ENCODE results near the gene RASL10A.

Gene RASL10A

DNA sequence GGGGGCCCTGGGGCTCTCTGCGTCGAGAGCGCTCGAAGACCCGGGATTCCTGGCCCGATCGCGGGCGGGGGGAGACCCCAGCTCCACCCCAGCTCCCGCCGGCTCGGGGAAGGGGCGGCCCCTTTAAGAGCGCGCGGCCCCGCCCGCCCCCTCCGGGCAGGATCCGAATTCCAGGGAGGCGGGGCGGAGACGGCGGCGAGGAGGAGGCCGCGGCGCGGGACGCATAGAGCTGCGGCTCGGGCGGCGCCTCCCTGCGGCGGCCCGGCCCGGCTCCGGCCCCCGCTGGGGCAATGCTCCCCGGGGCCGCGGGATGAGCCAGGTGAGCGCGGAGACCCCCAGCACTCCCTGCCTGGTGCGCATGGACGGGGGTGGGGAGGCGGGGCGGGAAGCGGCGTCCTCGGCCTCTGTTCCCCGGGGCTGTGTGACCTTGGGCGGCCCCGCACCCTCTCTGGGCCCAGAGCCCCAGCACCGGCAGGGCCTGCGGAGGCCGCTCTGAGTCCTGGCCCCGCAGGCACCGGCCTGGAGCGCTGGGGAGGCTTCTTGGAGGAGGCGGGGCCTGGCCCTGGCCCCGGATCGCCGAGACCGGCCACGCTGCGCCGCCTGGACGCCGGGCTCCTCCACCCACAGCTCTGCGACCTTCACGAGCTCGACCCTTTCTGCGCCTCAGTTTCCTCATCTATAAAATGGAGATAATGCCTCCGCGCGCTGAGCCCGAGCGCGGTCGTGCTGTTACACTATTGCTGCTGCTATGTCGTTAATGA, 8.5 kb downstream of the RASL10A start:
- no peak for DNase-seq (ENCODE audit: low read depth in 2 of 2, low spot score in 1 of 2)

DNA sequence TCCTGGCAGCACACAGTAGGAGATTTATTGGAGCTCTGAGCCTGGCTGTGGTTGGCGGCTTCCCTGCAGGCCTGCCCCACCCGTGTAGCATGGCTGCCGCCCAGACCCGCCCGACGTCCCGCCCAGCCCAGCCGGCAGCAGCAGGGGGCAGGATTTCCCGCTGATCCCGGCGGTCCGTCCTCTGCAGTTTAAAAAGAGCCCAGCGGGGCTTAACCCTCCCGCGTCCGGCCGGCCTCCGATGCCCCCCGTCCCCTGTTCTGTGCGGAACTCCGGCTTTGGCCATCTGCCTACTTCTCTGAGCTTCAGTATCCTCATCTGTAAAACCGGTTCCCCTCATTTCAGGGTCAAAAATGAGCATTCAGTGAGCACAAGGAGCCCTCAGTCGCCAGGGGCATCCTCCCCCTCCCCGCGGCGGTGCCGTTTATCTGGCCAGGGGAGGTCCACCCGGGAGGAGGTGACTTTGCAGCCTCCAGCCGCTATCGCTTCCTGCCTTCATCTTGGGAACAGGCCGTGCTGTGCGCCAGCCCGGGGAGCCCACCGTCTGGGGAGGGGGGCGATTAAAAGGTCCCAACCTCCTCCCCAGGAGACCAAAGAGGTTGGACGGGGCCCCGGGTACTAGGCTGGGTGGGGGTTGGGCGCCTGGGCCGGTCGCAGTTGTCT, 9.2 kb downstream of the RASL10A start, which contains the start of gene GAS2L1:
TSS of gene GAS2L1 (plus strand) at position 476 of the 660 bp plus-strand sequence. CDS start 1,456 bp downstream, outside the sequence.
- no peak for DNase-seq (ENCODE audit: low read depth in 2 of 2, low spot score in 1 of 2)

- DNase-seq (ENCODE audit: low read depth in 2 of 2, low spot score in 1 of 2): no peak
Observed at GRCh38 chr22:29305836-29306174, 9.7 kb downstream of the RASL10A start.

DNA sequence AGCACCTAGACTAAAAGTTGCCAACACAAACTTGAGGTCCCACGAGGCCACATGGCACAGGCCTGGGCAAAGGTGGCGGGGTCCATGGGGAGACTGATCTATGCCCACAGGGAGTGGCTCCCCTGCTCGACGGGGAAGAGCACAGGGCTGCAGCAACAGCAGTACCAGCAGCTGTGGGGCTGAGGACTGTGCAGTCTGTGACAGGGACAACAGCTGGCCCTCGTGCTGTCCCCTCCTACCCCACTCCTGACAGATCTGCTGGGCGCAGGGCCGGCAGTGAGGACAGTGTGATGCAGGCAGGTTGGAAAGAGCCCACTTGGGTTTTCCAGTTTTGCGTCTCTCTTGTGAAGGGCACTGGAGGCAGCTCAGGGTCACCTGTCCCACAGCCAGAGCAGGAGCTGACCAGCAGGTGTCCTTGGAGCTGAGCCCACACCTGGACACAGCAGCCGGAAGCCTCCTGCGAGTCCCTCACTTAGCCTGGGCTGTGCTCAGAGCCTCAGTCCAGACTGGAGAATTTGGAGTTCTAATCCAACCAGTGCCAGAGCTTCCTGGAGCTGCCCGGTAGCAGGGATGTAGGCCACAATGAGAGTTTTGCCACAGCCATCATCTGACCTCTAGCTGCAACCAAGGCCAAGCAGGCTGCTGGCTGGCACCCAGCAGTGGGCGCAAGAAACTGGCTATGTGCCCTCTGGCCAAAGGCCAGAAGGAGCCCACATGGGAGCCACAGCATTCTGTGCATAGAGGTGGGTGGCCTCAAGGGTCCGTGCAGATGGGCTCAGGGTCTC, 12.6 kb downstream of the RASL10A start:
- no peak for DNase-seq (ENCODE audit: low read depth in 2 of 2, low spot score in 1 of 2)

DNA sequence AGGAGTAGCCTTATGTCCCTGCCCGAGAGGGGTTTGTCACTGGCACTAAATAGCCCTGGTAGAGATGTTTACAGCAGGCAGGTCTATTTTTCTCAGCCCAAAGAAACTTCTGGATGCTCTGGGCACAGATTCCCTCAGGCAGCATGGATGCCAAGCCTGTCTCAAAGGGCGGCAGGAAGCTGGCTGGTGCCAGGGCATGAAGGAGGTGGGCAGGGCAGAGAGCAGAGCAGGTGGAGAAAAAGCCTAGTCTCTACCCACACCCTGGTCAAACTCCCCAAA, 13.2 kb downstream of the RASL10A start:
- no peak for DNase-seq (ENCODE audit: low read depth in 2 of 2, low spot score in 1 of 2)

DNA sequence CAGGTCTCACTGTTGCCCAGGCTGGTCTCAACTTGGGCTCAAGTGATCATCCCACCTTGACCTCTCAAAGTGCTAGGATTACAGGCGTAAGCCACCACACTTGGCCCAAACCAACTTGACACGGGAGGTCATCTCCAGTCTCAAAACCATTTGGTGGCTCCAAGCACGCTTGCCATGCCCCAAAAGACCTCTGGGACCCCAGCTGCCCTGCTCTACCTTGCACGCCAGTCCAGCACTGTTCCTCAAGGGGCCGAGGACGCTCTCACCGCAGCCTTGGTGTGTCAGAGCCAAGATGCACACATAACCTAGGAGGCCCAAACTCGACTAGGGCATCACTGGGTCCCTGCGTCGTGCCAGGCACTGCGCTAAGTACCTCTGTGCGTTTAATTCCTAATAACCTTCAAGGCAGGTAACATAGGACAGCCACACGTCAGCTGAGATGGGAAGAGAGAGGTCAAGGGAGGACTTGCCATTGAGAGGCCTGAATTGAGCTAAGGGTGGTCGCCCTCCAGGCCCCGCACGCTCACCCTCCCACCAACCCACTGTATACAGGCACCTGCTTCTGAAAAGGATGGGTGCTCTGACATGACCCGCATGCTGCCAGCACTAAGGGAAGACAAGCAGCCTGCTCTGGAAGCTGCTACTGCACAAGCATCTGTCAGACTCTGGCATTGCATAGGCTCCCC, 13.6 kb downstream of the RASL10A start:
- DNase-seq (ENCODE audit: low read depth in 2 of 2, low spot score in 1 of 2): no peak

DNA sequence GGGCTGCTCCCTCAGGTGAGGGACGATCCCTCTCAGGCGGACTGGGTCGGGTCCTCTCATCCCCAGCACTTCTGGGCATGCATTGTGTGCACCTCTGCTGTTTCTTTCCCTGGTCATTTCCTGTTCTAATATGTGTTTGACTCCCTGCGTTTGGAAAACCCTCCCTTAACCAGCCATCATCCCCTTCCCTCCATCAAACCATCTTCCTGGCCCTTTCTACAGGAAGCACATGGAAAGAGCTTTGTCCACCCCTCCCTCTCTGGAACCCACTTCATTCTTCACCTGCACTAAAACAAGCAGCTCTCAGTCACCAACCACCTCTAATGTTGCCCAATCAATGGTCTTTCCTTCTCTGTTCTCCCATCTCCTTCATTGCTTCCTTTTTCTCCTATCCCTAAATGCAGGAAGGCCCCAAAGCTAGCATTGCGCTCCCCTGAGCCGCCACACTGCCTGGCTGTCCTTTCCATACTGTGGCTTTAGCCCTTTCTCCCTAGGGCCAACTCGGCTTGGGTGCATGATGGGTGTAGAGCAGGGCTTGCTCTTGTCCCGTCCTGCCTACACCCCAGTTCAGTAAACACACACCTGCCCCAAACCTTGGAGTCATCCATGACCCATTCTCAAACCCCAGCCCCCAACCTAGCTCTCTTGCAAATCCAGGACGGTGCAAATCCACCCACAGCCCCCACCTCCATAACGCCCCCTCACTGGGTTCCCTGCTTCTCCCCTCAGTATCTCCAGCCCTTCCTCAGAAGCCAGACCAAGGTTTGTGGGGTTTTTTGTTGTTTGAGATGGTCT, 14.5 kb downstream of the RASL10A start:
- DNase-seq (ENCODE audit: low read depth in 2 of 2, low spot score in 1 of 2): no peak

- DNase-seq (ENCODE audit: low read depth in 2 of 2, low spot score in 1 of 2): no peak
Observed at GRCh38 chr22:29300467-29300806, 15.1 kb downstream of the RASL10A start.

DNA sequence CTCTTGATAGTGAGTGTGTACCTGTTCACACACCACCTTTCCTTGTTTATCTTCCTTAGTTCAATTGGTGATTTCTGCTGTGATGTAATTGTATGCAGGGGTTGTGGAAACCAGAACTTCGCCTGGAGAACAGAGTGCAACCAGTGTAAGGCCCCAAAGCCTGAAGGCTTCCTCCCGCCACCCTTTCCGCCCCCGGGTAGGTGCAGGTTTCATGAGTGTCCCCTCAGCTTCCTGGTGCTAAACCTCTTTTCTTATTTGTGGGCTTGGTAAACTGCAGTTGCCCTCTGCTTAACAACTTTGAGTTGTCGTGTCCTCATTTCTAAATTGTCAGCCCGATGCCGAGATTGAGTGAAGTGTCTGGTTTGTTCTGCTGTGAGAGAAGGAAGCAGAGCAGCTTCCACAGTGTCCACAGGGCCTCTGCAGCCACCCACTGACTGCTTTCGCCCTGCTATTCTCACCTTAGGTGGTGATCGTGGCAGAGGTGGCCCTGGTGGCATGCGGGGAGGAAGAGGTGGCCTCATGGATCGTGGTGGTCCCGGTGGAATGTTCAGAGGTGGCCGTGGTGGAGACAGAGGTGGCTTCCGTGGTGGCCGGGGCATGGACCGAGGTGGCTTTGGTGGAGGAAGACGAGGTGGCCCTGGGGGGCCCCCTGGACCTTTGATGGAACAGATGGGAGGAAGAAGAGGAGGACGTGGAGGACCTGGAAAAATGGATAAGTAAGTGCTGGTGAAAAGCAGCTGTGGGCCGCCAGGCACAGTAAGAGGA, 16.2 kb downstream of the RASL10A start:
- DNase-seq (ENCODE audit: low read depth in 2 of 2, low spot score in 1 of 2): no peak

DNA sequence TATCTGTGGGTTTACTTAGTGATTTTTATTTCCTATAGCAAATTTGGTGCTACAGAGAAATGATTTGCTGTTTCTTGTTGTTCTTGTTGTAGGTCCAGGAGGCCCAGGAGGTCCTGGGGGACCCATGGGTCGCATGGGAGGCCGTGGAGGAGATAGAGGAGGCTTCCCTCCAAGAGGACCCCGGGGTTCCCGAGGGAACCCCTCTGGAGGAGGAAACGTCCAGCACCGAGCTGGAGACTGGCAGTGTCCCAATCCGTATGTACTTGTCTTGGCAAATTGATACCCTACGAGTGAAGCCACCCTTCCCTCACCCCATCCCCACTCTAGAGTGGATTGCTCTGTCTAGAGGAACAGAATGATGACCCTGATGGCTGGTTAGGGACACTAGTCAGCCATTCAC, 16.9 kb downstream of the RASL10A start:
- no peak for DNase-seq (ENCODE audit: low read depth in 2 of 2, low spot score in 1 of 2)

GRCh38 chr22:29292379-29292778, 23.1 kb downstream of the RASL10A start:
- DNase-seq (ENCODE audit: low read depth in 2 of 2, low spot score in 1 of 2): no peak

DNA sequence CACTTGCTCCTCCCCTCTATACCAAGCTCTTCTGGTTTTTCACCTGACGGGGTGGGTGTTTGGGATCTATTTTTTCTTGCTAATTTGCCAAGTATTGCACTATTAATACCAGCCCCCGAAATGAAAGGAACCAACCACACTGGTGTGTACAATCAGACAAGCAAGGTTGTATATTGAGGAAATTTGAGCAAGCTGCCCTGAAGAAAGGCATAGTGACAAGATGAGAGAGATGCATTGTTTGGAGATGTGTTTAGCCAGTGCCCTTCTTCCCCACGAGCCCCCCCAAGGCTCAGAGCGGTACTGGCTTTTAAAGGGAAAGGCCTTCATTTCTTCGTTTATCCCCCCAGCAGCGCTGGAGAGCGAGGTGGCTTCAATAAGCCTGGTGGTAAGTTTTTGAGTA, 24.3 kb downstream of the RASL10A start:
- DNase-seq (ENCODE audit: low read depth in 2 of 2, low spot score in 1 of 2): no peak

DNA sequence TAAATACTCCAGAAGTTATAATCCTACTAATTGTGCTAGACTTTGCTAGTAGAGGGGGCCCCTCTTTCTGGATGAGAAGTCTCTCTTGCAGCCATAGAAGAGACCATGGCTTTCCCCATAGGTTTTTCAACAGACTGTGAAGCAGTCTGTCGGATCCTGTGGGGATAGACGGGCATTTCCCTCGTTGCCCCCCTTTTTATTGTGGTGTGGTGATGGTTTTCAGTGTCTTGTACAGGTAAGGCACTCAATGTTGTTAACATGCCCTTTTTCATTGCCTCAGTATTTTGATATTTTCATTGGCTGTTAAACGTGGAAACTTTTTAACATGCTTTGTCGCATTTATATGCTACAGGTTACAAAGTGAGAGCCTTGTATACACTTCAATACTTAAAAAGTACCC, 25.4 kb downstream of the RASL10A start:
- no peak for DNase-seq (ENCODE audit: low read depth in 2 of 2, low spot score in 1 of 2)

DNA sequence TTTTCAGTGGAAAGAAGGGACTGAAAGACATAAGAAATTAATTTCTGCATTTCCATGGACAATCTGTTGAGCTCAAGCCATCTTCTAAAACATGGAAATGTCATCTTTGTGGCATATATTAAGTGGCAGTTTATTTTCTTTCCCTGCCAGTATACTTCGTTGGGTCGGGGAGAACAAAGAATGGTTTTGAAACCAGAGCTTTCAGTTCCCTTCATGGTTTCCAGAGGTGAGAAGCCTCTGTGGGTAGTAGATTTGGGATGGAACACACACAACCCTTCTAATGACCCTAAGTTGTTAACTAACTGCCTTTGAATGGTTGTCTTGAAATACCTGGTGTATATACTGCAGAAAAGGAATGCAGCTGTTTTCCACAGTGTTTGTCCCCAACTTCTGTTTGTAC, 26.7 kb downstream of the RASL10A start:
- DNase-seq (ENCODE audit: low read depth in 2 of 2, low spot score in 1 of 2): no peak

- DNase-seq (ENCODE audit: low read depth in 2 of 2, low spot score in 1 of 2): no peak
Observed at GRCh38 chr22:29284196-29284595, 31.3 kb downstream of the RASL10A start.

- no peak for DNase-seq (ENCODE audit: low read depth in 2 of 2, low spot score in 1 of 2)
Observed at GRCh38 chr22:29277927-29278326, 37.6 kb downstream of the RASL10A start.

GRCh38 chr22:29275819-29276565, 39.5 kb downstream of the RASL10A start:
- no peak for DNase-seq (ENCODE audit: low read depth in 2 of 2, low spot score in 1 of 2)

GRCh38 chr22:29275167-29275566, 40.3 kb downstream of the RASL10A start:
- DNase-seq (ENCODE audit: low read depth in 2 of 2, low spot score in 1 of 2): no peak

GRCh38 chr22:29272624-29273023, 42.9 kb downstream of the RASL10A start:
- DNase-seq (ENCODE audit: low read depth in 2 of 2, low spot score in 1 of 2): no peak

Measured in stimulated activated CD8-positive, alpha-beta memory T cell treated with anti-CD3 and anti-CD28 coated beads, Interleukin-4, amount 100 ng/mL, for 4 hours (primary cell).